ENCODE measurements around the gene PDE2A. TPM values are rescaled to one million over a fixed set of nuclear protein-coding genes. Genes with fewer than 3 reads are reported as not detected.

The PDE2A gene
- total RNA-seq, 6 donors from 2014 or later = 4.7 to 46.1 (median 16.7) TPM

GRCh38 chr11:72681226-72682153 lies 7.3 kb upstream of the PDE2A start:
- Histone ChIP-seq H3K4me1 (peaks cover 8 to 33% (median 14%) of the 10 kb centered on the region in 4 donors), H3K9me3 (no peaks in the 10 kb centered on the region), H3K27me3 (peaks cover 0 to 24% (median 0%) of the 10 kb centered on the region in 4 donors), H3K36me3 (peaks cover 0 to 33% (median 23%) of the 10 kb centered on the region in 4 donors), H3K4me3 (no peak overlapping the region), H3K27ac (no peak overlapping the region)
- WGBS, 2 donors = 41 to 44% methylated on average over 15 to 17 of the region's 17 CpGs
- DNase-seq (peak in 1 of 2 donors; percentile 52), ATAC-seq (ENCODE audit: low FRiP score in 2 of 2) (peak in 1 of 2 donors; percentile 3)
- TF ChIP-seq EP300 (IDR thresholded peaks at IDR 0.05) (no peak), POLR2AphosphoS5 (IDR thresholded peaks at IDR 0.05) (peak; percentile 5 to 6), CTCF (IDR thresholded peaks at IDR 0.05) (no peak), POLR2A (IDR thresholded peaks at IDR 0.05) (peak in 1 of 4 donors; percentile 17)

- DNase-seq (no peak), ATAC-seq (ENCODE audit: low FRiP score in 2 of 2) (no peak)
- Histone ChIP-seq H3K27me3 (peaks cover 0 to 32% (median 0%) of the 10 kb centered on the region in 4 donors), H3K4me3 (no peak overlapping the region), H3K4me1 (peaks cover 8 to 34% (median 14%) of the 10 kb centered on the region in 4 donors), H3K36me3 (peaks cover 0 to 27% (median 18%) of the 10 kb centered on the region in 4 donors), H3K9me3 (no peaks in the 10 kb centered on the region), H3K27ac (no peak overlapping the region)
- TF ChIP-seq POLR2A (IDR thresholded peaks at IDR 0.05) (no peak), CTCF (IDR thresholded peaks at IDR 0.05) (no peak), POLR2AphosphoS5 (IDR thresholded peaks at IDR 0.05) (no peak), EP300 (IDR thresholded peaks at IDR 0.05) (no peak)
- 67 to 69% methylated on average over 3 to 6 of the region's 6 CpGs for WGBS, 2 donors
Observed at GRCh38 chr11:72680624-72681158, 6.5 kb upstream of the PDE2A start.

- Histone ChIP-seq H3K9me3 (no peaks in the 10 kb centered on the region), H3K27me3 (peaks cover 0 to 34% (median 2%) of the 10 kb centered on the region in 4 donors), H3K27ac (no peak overlapping the region), H3K4me3 (no peak overlapping the region), H3K36me3 (peaks cover 0 to 19% (median 9%) of the 10 kb centered on the region in 4 donors), H3K4me1 (peaks cover 5 to 32% (median 10%) of the 10 kb centered on the region in 4 donors)
- ATAC-seq (ENCODE audit: low FRiP score in 2 of 2) (no peak), DNase-seq (no peak)
- TF ChIP-seq CTCF (IDR thresholded peaks at IDR 0.05) (no peak), POLR2A (IDR thresholded peaks at IDR 0.05) (no peak), EP300 (IDR thresholded peaks at IDR 0.05) (no peak), POLR2AphosphoS5 (IDR thresholded peaks at IDR 0.05) (no peak)
- 50 to 62% methylated on average over 3 to 5 of the region's 5 CpGs for WGBS, 2 donors
Observed at GRCh38 chr11:72679869-72680268, 5.6 kb upstream of the PDE2A start.

GRCh38 chr11:72678524-72678923 lies 4.3 kb upstream of the PDE2A start:
- H3K27me3 ChIP-seq = peaks cover 0 to 43% (median 7%) of the 10 kb centered on the region in 4 donors
- H3K27ac ChIP-seq = no peak overlapping the region
- DNase-seq = no peak
- H3K9me3 ChIP-seq = no peaks in the 10 kb centered on the region
- H3K4me3 ChIP-seq = no peak overlapping the region
- H3K4me1 ChIP-seq = peaks cover under 1 to 18% (median 7%) of the 10 kb centered on the region in 4 donors
- ATAC-seq (ENCODE audit: low FRiP score in 2 of 2) = no peak
- peaks cover 0 to 6% (median under 1%) of the 10 kb centered on the region in 4 donors for H3K36me3 ChIP-seq
- TF ChIP-seq EP300 (IDR thresholded peaks at IDR 0.05) (no peak), POLR2A (IDR thresholded peaks at IDR 0.05) (no peak), CTCF (IDR thresholded peaks at IDR 0.05) (no peak), POLR2AphosphoS5 (IDR thresholded peaks at IDR 0.05) (no peak)
- WGBS, 2 donors = 68 to 82% methylated on average over 7 to 8 of the region's 8 CpGs

Measured in upper lobe of left lung (tissue), 6 donors.